Measurements from ENCODE around the gene GLS2.

The GLS2 gene

DNA sequence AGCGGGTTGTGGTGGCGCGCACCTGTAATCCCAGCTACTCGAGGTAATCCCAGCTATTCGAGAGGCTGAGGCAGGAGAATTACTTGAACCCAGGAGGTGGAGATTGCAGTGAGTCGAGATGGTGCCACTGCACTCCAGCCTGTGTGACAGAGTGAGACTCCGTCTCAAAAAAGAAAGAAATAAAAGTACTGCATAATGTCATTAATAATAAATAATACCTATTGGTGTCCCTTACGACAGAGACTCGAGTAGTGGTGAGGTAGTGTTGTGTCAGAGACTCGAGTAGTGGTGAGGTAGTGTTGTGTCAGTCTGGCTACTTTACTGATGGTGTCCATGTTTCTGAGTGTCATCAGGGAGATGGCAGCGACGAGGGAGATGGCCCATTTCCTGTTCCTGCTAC is 1.3 kb downstream of the GLS2 start:
- H3K4me3 ChIP-seq (ENCODE audit: low read length) = no peak overlapping the region
- TF ChIP-seq, protein P1, sequence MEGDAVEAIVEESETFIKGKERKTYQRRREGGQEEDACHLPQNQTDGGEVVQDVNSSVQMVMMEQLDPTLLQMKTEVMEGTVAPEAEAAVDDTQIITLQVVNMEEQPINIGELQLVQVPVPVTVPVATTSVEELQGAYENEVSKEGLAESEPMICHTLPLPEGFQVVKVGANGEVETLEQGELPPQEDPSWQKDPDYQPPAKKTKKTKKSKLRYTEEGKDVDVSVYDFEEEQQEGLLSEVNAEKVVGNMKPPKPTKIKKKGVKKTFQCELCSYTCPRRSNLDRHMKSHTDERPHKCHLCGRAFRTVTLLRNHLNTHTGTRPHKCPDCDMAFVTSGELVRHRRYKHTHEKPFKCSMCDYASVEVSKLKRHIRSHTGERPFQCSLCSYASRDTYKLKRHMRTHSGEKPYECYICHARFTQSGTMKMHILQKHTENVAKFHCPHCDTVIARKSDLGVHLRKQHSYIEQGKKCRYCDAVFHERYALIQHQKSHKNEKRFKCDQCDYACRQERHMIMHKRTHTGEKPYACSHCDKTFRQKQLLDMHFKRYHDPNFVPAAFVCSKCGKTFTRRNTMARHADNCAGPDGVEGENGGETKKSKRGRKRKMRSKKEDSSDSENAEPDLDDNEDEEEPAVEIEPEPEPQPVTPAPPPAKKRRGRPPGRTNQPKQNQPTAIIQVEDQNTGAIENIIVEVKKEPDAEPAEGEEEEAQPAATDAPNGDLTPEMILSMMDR (conservative IDR thresholded peaks at IDR 0.05; ENCODE audit: low read length) = no peak
- no peak for DNase-seq (ENCODE audit: low read depth)

DNA sequence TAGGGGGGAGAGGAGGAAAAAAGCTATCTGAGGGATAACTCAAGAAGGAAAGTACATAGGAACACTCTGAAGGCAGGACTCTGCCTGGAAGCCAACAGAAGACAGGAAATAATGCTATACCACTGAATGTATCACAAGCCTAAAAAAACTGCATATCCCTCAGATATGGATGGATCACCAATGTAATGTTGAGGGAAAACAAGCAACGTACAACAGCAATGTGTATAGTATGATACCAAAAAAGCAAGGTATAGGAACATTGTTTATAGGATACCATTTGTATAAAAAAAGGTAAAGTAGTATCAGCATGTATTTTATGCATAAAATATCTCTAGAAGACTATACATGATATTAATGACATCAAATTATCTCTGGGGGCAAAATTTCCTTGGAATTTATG is 3.4 kb downstream of the GLS2 start:
- no peak overlapping the region for H3K4me3 ChIP-seq (ENCODE audit: low read length)
- TF ChIP-seq, protein P1 (conservative IDR thresholded peaks at IDR 0.05; ENCODE audit: low read length) = no peak
- DNase-seq (ENCODE audit: low read depth) = no peak

- no peak overlapping the region for H3K4me3 ChIP-seq (ENCODE audit: low read length)
- TF ChIP-seq, protein P1 (conservative IDR thresholded peaks at IDR 0.05; ENCODE audit: low read length) = no peak
- DNase-seq (ENCODE audit: low read depth) = no peak
Observed at GRCh38 chr12:56479625-56480024, 8.3 kb downstream of the GLS2 start.

DNA sequence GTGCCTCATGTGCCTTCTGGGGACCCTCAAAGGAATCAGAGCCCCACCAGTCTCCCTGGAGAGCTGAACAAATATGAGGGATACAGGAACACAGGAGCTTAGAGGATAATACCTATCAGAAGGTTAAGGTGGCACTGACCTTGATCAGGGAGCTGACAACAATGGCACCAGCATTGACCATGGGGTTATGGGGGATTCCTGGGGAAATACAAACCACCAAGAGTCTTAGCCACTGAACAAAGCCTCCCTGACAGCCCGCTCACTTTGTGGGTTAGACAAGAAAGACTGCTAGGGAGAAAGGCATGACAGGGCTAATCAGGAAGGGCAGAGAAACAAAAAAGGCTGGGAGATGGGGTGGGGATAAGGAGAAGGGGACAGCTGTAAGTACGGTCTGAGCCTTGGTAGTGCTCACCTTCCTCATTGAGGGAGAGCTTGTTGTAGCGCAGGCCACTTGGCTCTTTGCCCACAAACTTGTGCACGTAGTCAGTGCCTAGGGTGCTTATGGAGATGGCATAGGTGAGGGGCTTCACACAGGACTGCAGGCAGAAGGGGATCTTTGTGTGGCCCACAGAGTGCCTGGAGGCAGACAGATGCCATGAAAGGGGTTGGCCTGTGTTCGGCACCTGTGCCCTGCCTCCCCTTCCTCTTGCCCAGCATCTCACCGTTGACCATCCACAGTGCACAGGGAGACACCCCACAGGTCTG is 10.3 kb downstream of the GLS2 start:
- TF ChIP-seq, protein P1 (conservative IDR thresholded peaks at IDR 0.05; ENCODE audit: low read length) = no peak
- DNase-seq (ENCODE audit: low read depth) = no peak
- no peak overlapping the region for H3K4me3 ChIP-seq (ENCODE audit: low read length)

DNA sequence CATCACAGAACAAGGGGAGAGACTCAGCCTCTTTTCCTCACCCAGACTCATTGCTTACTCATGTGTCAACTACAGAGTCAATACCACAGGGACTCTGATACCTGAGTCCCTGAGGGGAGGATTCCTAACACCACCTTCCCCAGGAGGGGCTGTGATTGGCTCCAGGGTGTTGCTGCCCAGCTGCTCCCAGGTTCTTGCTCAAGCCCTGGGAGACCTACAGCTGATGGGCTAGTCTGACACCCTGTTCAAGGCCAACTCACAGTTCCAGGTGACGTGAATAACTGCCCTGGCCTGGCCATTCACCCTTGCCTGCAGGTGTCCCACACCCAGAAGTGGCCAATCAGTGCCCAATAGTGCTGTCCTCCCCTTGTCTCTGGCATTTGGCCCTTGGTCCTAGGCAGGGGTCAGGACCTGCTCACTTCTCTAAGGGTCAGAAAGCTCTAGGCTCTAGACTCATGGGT is 11.0 kb downstream of the GLS2 start:
- no peak overlapping the region for H3K4me3 ChIP-seq (ENCODE audit: low read length)
- TF ChIP-seq, protein P1 (conservative IDR thresholded peaks at IDR 0.05; ENCODE audit: low read length) = no peak
- DNase-seq (ENCODE audit: low read depth) = no peak

GRCh38 chr12:56476143-56476542 is 11.8 kb downstream of the GLS2 start:
- no peak for DNase-seq (ENCODE audit: low read depth)
- no peak overlapping the region for H3K4me3 ChIP-seq (ENCODE audit: low read length)
- TF ChIP-seq, protein P1 (conservative IDR thresholded peaks at IDR 0.05; ENCODE audit: low read length) = no peak

- H3K4me3 ChIP-seq (ENCODE audit: low read length) = no peak overlapping the region
- TF ChIP-seq, protein P1 (conservative IDR thresholded peaks at IDR 0.05; ENCODE audit: low read length) = no peak
- DNase-seq (ENCODE audit: low read depth) = no peak
Observed at GRCh38 chr12:56474389-56474788, 13.6 kb downstream of the GLS2 start.
